ENCODE data around the gene IMMP2L. TPM values are rescaled to one million over a fixed set of nuclear protein-coding genes. Genes with fewer than 3 reads are reported as not detected.

IMMP2L gene
- total RNA-seq, 1 experiment from 2014 or later, result 13.6 TPM

DNA sequence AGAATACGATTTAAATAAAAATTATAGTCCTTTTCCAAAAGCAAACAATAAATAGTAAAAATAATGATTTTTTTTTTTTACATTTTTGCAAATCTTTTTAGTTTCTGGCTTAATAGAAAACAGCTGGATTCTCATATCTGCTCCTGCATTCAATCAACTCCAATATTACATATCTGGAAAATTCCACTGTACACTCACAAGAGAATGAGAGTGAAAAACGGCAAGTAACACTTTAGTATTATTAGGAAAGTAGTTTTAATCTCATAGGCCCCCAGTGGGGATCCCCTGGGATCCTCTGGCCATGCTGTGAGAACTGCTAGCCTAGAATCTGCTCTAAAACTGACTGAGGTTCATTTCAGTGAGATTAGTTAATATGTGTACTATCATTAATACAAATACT, 599.9 kb downstream of the IMMP2L start:
- TF ChIP-seq ZNF423 (CRISPR knock-in tag; IDR thresholded peaks at IDR 0.05), result no peak
- TF ChIP-seq TP53 (CRISPR knock-in tag; IDR thresholded peaks at IDR 0.05), result no peak
- no peak for TF ChIP-seq RORB (CRISPR knock-in tag; IDR thresholded peaks at IDR 0.05)
- no peak for TF ChIP-seq CREM (CRISPR knock-in tag; IDR thresholded peaks at IDR 0.05)
- TF ChIP-seq RELA (CRISPR knock-in tag; IDR thresholded peaks at IDR 0.05; ENCODE audit: borderline replicate concordance), result no peak
- no peak for TF ChIP-seq ZNF512 (CRISPR knock-in tag; IDR thresholded peaks at IDR 0.05; ENCODE audit: borderline replicate concordance)
- TF ChIP-seq SMAD3 (CRISPR knock-in tag; IDR thresholded peaks at IDR 0.05; ENCODE audit: borderline replicate concordance), result no peak
- no peak for TF ChIP-seq CREB1 (CRISPR knock-in tag; IDR thresholded peaks at IDR 0.05)
- TF ChIP-seq ZNF263 (CRISPR knock-in tag; IDR thresholded peaks at IDR 0.05; ENCODE audit: low read depth), result no peak
- TF ChIP-seq TEAD4 (CRISPR knock-in tag; IDR thresholded peaks at IDR 0.05), result no peak
- no peak for TF ChIP-seq JAZF1 (CRISPR knock-in tag; IDR thresholded peaks at IDR 0.05)
- TF ChIP-seq NFATC4 (CRISPR knock-in tag; IDR thresholded peaks at IDR 0.05), result no peak
- no peak for TF ChIP-seq NR2C2 (CRISPR knock-in tag; IDR thresholded peaks at IDR 0.05)
- no peak for TF ChIP-seq SMAD4 (CRISPR knock-in tag; IDR thresholded peaks at IDR 0.05)
- TF ChIP-seq, protein P1, sequence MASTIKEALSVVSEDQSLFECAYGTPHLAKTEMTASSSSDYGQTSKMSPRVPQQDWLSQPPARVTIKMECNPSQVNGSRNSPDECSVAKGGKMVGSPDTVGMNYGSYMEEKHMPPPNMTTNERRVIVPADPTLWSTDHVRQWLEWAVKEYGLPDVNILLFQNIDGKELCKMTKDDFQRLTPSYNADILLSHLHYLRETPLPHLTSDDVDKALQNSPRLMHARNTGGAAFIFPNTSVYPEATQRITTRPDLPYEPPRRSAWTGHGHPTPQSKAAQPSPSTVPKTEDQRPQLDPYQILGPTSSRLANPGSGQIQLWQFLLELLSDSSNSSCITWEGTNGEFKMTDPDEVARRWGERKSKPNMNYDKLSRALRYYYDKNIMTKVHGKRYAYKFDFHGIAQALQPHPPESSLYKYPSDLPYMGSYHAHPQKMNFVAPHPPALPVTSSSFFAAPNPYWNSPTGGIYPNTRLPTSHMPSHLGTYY (CRISPR knock-in tag; IDR thresholded peaks at IDR 0.05), result no peak
- TF ChIP-seq ATF1 (CRISPR knock-in tag; IDR thresholded peaks at IDR 0.05), result no peak
- no peak for DNase-seq (ENCODE audit: low spot score)
- Mint-ChIP-seq H3K27ac (no peak overlapping the region), H3K36me3 (no peaks in the 10 kb centered on the region), H3K4me1 (no peaks in the 10 kb centered on the region), H3K4me3 (no peak overlapping the region), H3K27me3 (ENCODE audit: low read depth) (no peaks in the 10 kb centered on the region), H3K9me3 (peaks cover 6% of the 10 kb centered on the region; the same call in 1 of the 2 replicates)
- ATAC-seq, result no peak
- ChIA-PET CTCF (no interaction called here), POLR2A (no interaction called here)

- ATAC-seq, result no peak
- no peak for DNase-seq (ENCODE audit: low spot score)
- ChIA-PET CTCF (no interaction called here), POLR2A (no interaction called here)
- Mint-ChIP-seq H3K36me3 (no peaks in the 10 kb centered on the region), H3K27me3 (ENCODE audit: low read depth) (no peaks in the 10 kb centered on the region), H3K27ac (no peak overlapping the region), H3K9me3 (peaks cover 6% of the 10 kb centered on the region; the same call in 1 of the 2 replicates), H3K4me1 (no peaks in the 10 kb centered on the region), H3K4me3 (no peak overlapping the region)
- TF ChIP-seq NFYB (CRISPR knock-in tag; conservative IDR thresholded peaks at IDR 0.05; ENCODE audit: low read depth), result no peak
- TF ChIP-seq JUN (CRISPR knock-in tag; IDR thresholded peaks at IDR 0.05), result no peak
- TF ChIP-seq ZNF138 (CRISPR knock-in tag; conservative IDR thresholded peaks at IDR 0.05), result no peak
- TF ChIP-seq AR (CRISPR knock-in tag; IDR thresholded peaks at IDR 0.05), result no peak
- no peak for TF ChIP-seq OVOL2 (CRISPR knock-in tag; IDR thresholded peaks at IDR 0.05; ENCODE audit: borderline replicate concordance)
- no peak for TF ChIP-seq ZNF512 (CRISPR knock-in tag; IDR thresholded peaks at IDR 0.05; ENCODE audit: borderline replicate concordance)
- no peak for TF ChIP-seq ZBTB43 (CRISPR knock-in tag; IDR thresholded peaks at IDR 0.05)
- TF ChIP-seq, protein P2, sequence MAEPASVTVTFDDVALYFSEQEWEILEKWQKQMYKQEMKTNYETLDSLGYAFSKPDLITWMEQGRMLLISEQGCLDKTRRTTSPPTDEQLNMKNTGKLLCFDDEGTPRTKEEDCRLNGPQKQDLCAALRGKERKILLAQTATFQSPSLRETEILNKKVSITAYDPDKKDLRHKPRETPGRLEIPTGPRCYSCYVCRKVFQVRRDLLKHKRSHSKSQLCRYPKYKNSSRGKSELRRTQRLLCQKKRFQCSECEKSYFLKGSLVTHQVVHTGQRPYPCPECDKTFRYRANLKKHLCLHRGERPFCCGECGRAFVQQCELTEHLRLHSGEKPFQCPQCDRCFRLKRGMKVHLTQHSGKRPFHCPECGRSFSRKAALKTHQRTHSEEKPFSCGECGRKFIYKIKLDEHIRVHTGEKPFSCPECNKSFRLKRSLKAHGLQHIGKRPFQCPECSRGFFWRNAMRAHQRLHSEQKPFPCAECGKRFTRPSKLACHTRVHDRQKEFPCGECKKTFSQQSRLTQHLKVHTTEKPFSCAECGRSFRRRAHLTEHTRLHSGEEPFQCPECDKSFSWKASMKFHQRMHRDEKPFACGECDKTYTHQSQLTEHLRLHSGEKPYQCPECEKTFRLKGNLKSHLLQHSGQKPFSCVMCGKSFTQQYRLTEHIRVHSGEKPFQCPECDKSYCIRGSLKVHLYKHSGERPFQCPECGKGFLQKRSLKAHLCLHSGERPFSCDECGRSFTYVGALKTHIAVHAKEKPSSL (CRISPR knock-in tag; conservative IDR thresholded peaks at IDR 0.05), result no peak
- TF ChIP-seq ZNF416 (CRISPR knock-in tag; IDR thresholded peaks at IDR 0.05), result no peak
Measured at GRCh38 chr7:110960811-110961210, 601.5 kb downstream of the IMMP2L start.

Measured in WTC11 (cell line).